K562 (cell line): Measurements from ENCODE around the gene LIN28A. TPM values are rescaled to one million over a fixed set of nuclear protein-coding genes. Genes with fewer than 3 reads are reported as not detected.

Experiments
- ARID1B ChIP-seq: fragments of 450-650 bp; IDR thresholded peaks from 2 replicates; pipeline ENCODE4 v1.6.1; 2016; ENCODE audit warnings: antibody characterized with exemption, mild to moderate bottlenecking, inconsistent platforms
- ATF2 ChIP-seq: sonication (generic); formaldehyde crosslinking; IDR thresholded peaks from 2 replicates; pipeline ENCODE4 v1.8.1; 2022; ENCODE audit warnings: missing genetic modification reagents
- BRF2 ChIP-seq: IDR thresholded peaks from 3 replicates; pipeline ENCODE4 v1.6.1; 2011; ENCODE audit warnings: borderline replicate concordance, mild to moderate bottlenecking; ENCODE audit not compliant: insufficient read length, insufficient read depth
- CTBP1 ChIP-seq: fragments of 450-650 bp; IDR thresholded peaks from 2 replicates; pipeline ENCODE4 v1.6.1; 2016; ENCODE audit warnings: borderline replicate concordance
- DLX4 ChIP-seq: fragments of 250-450 bp; sonication (Bioruptor Pico); IDR thresholded peaks from 2 replicates; pipeline ENCODE4 v1.6.1; 2021; ENCODE audit warnings: mild to moderate bottlenecking
- ETV5 ChIP-seq: sonication (generic); formaldehyde crosslinking; IDR thresholded peaks from 2 replicates; pipeline ENCODE4 v1.4.0; 2020; ENCODE audit warnings: low read depth, mild to moderate bottlenecking, missing genetic modification reagents
- GTF2B ChIP-seq: IDR thresholded peaks from 2 replicates; pipeline ENCODE4 v1.6.1; 2011; ENCODE audit not compliant: insufficient read length; ENCODE audit errors: extremely low read depth
- MCM2 ChIP-seq: fragments of 450-650 bp; IDR thresholded peaks from 2 replicates; pipeline ENCODE4 v1.6.1; 2017; ENCODE audit warnings: low read depth, mild to moderate bottlenecking
- MTF1 ChIP-seq: fragments of 250-450 bp; sonication (Bioruptor Pico); IDR thresholded peaks from 2 replicates; pipeline ENCODE4 v1.9.0; 2021; ENCODE audit warnings: moderate library complexity, mild to moderate bottlenecking, inconsistent platforms, borderline replicate concordance
- NFE2 ChIP-seq: IDR thresholded peaks from 2 replicates; pipeline ENCODE4 v1.6.1; 2014; ENCODE audit warnings: antibody characterized with exemption, low read depth
- NKRF ChIP-seq: fragments of 450-650 bp; IDR thresholded peaks from 2 replicates; pipeline ENCODE4 v1.6.1; 2016; ENCODE audit warnings: borderline replicate concordance
- POLR3G ChIP-seq: IDR thresholded peaks from 2 replicates; pipeline ENCODE4 v1.6.1; 2011; ENCODE audit not compliant: insufficient read length, insufficient replicate concordance; ENCODE audit errors: extremely low read depth
- PTBP1 ChIP-seq: fragments of 200-400 bp; formaldehyde crosslinking; IDR thresholded peaks from 2 replicates; pipeline ENCODE4 v1.6.1; 2017; ENCODE audit warnings: low read depth, low read length
- RBM14 ChIP-seq: fragments of 200-400 bp; formaldehyde crosslinking; IDR thresholded peaks from 2 replicates; pipeline ENCODE4 v1.6.1; 2018; ENCODE audit warnings: low read depth, mild to moderate bottlenecking, low read length, moderate library complexity, borderline replicate concordance; ENCODE audit not compliant: insufficient read depth
- RFX7 ChIP-seq: fragments of 250-450 bp; sonication (Bioruptor Pico); IDR thresholded peaks from 2 replicates; pipeline ENCODE4 v1.5.1; 2021; ENCODE audit warnings: mild to moderate bottlenecking
- TRIM28 ChIP-seq: fragments of 450-650 bp; IDR thresholded peaks from 2 replicates; pipeline ENCODE4 v1.6.1; 2017
- U2AF2 ChIP-seq: fragments of 200-400 bp; formaldehyde crosslinking; optimal IDR thresholded peaks from 2 replicates; pipeline ENCODE3; 2017; ENCODE audit warnings: low read depth, mild to moderate bottlenecking, low read length
- ZBTB43 ChIP-seq: sonication (generic); formaldehyde crosslinking; IDR thresholded peaks from 2 replicates; pipeline ENCODE4 v1.8.0; 2023; ENCODE audit warnings: mild to moderate bottlenecking, missing genetic modification reagents
- ZNF133 ChIP-seq: fragments of 250-450 bp; sonication (Bioruptor Pico); IDR thresholded peaks from 2 replicates; pipeline ENCODE4 v1.4.0; 2020; ENCODE audit warnings: mild to moderate bottlenecking
- ZNF512 ChIP-seq: IDR thresholded peaks from 2 replicates; pipeline ENCODE4 v1.6.1; 2016; ENCODE audit warnings: missing genetic modification characterization, missing compliant biosample characterization
- polyA plus RNA-seq, 8 experiments: library from polyadenylated mRNA; depleted of rRNA in 4 of 8; stranded (reverse) in 5 of 8; unstranded in 3 of 8; fragments of >200 nt; fragmentation: Nextera tagmentation in 2 of 8; fragmentation: Illumina TruSeq in 1 of 8; extraction: Ambion mirVana in 2 of 8; extraction: Trizol in 1 of 8; gene quantifications; 2 replicates each; pipeline versions ENCODE4 v1.2.1 to v1.2.3, GENCODE V29; 2011 to 2014; ENCODE audit warnings: inconsistent platforms in 1 of 8, missing spikeins in 1 of 8
- total RNA-seq, 7 experiments: library from RNA; depleted of rRNA in 6 of 7; stranded (reverse); fragments of >200 nt in 6 of 7; fragmentation: Illumina TruSeq in 2 of 7; extraction: Trizol in 2 of 7; gene quantifications; 2 replicates each; pipeline versions ENCODE4 v1.2.1 to v1.2.3, GENCODE V29; 2011 to 2021; ENCODE audit warnings: low replicate concordance in 1 of 7

The LIN28A gene
- total and polyA plus RNA-seq, 9 of the 15 experiments (the other 6 are each of a cell fraction or from before 2014, with no cell fraction given): 0.80 to 5.4 (median 3.9) TPM

DNA sequence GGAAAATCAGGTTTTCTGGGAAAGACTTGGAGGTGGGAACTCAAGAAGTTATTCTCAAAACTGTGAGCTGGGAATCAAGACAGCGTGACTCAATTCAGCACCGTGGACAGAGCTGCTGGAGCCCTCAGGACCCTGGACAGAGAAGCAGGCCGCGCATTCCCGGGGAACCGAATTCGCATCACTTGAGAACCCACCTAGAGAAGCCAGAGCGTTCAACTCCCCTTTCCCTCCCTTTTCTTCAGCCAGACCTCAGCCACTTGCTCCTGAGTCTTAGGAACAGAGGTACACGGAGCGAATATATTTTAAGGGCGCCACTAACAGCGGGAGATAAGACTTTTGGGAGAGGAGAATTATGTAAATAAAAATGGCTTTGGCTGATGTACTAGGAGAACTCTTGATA lies 2.0 kb upstream of the LIN28A start (continued):
- TF ChIP-seq ZBTB43 (CRISPR knock-in tag): peak; percentile 98
- peak; percentile 99 for TF ChIP-seq ETV5 (CRISPR knock-in tag)
- no peak for TF ChIP-seq NFE2
- TF ChIP-seq ATF2 (CRISPR knock-in tag): peak; percentile 95
- no peak for TF ChIP-seq CTBP1
- no peak for TF ChIP-seq GTF2B
- no peak for TF ChIP-seq BRF2
- TF ChIP-seq MTF1 (CRISPR knock-in tag): peak; percentile 48; the same call in 1 of the 2 replicates
- TF ChIP-seq MCM2: no peak
- peak; percentile 99 for TF ChIP-seq NKRF
- no peak for TF ChIP-seq DLX4 (CRISPR knock-in tag)
- TF ChIP-seq RBM14: no peak
- no peak for TF ChIP-seq U2AF2
- no peak for TF ChIP-seq PTBP1
- TF ChIP-seq ZNF133 (CRISPR knock-in tag): 0 out of 2 replicates have a peak, but pooled peaks have one; percentile 33
- no peak for TF ChIP-seq TRIM28
- no peak for TF ChIP-seq ARID1B
- no peak for TF ChIP-seq POLR3G
- no peak for TF ChIP-seq RFX7 (CRISPR knock-in tag)
- no peak for TF ChIP-seq ZNF512
